HUES64 (cell line): ENCODE measurements around the gene ZNF17. TPM values are rescaled to one million over a fixed set of nuclear protein-coding genes. Genes with fewer than 3 reads are reported as not detected.
"Not testable (repeated sequence)": the region's sequence is repeated elsewhere in the genome, so short reads cannot be mapped to it uniquely, and the experiment has no call there.

Experiments
- H3K27ac ChIP-seq: 2 replicates; pipeline ENCODE4 v1.7.0; 2013; ENCODE audit warnings: low read depth, low read length, inconsistent platforms
- H3K27me3 ChIP-seq: 2 replicates; pipeline ENCODE4 v1.6.1; 2013; ENCODE audit warnings: mild to moderate bottlenecking, low read length; ENCODE audit not compliant: insufficient read depth
- H3K36me3 ChIP-seq: 2 replicates; pipeline ENCODE4 v1.6.1; 2013; ENCODE audit warnings: mild to moderate bottlenecking, low read length; ENCODE audit not compliant: insufficient read depth
- H3K4me1 ChIP-seq: 2 replicates; pipeline ENCODE4 v1.6.1; 2013; ENCODE audit warnings: mild to moderate bottlenecking, low read length, moderate library complexity; ENCODE audit not compliant: insufficient read depth
- H3K4me3 ChIP-seq: 2 replicates; pipeline ENCODE4 v1.5.1; 2013; ENCODE audit warnings: mild to moderate bottlenecking, low read length, moderate library complexity
- H3K9ac ChIP-seq: 2 replicates; pipeline ENCODE4 v1.6.1; 2013; ENCODE audit warnings: mild to moderate bottlenecking, low read depth, low read length
- H3K9me3 ChIP-seq: 2 replicates; pipeline ENCODE4 v1.6.1; 2013; ENCODE audit warnings: low read depth, low read length; ENCODE audit not compliant: insufficient read depth
- WGBS: fragments of 150-250, 120-280 bp; methylation state at CpG from one replicate; pipeline ENCODE4 v1.1.7; 2013; ENCODE audit warnings: missing lambda C conversion rate; 5-methylcytosine and 5-hydroxymethylcytosine counted together
- polyA plus RNA-seq, 2 experiments: library from polyadenylated mRNA; stranded (reverse); fragments of 50-300 nt; gene quantifications; one replicate each; pipeline ENCODE4 v1.2.3, GENCODE V29; 2013

The ZNF17 gene
- 4.6 TPM for polyA plus RNA-seq (2013, experiment 1 of 2)
- 4.7 TPM for polyA plus RNA-seq (2013, experiment 2 of 2)

DNA sequence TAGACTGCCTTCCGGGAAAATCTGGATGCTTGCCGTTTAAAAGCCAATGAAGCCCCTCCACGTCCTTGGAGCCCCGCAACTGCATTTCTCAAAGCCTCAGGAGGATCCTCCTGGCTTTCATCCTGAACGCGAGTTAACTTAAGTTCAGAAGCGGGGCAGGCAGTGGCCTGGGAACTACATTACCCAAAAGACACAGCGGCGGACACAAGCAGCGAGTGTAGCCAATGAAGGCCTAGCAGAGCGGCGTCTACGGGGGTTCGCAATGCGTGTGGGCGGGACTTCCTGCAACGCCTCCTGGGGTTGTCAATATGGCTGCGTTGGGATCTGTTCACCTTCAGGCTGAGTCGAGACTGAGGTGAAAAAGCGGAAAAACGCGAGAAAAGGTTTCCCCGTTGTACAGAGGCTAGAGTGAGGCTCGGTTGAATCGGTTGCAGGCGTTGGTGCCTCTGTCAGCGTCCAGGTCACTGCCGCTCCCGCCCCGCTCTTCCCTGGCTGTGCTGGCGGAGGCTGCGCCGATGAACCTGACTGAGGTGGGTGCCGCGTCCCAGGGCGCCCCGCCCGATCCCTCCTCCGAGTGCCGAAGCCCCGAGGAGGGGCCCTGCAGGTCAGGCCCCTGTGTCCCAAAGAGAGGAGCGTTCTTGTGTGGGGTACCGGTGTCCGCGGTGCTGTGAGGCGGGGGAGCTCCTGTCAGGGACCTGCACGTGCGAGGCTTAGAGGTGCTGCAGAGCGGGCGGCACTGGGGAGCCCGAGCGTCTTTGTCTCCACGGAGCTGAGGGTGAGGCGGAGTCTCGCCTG, at the start of gene ZNF17:
TSS of gene ZNF17 (plus strand) at position 285 of the 795 bp plus-strand sequence. CDS start 2,455 bp downstream, outside the sequence.
- no peak within 1 kb of the TSS for H3K27ac ChIP-seq
- peak within 1 kb of the TSS; percentile 69 for H3K9ac ChIP-seq
- no peaks in the 10 kb centered on the region for H3K4me1 ChIP-seq
- peak within 1 kb of the TSS; percentile 72 for H3K4me3 ChIP-seq
- no peaks in the 10 kb centered on the region for H3K27me3 ChIP-seq
- H3K36me3 ChIP-seq: peaks cover 5% of the 10 kb centered on the region; the same call in 1 of the 2 replicates
- no peaks in the 10 kb centered on the region for H3K9me3 ChIP-seq
- WGBS: under 1% methylated on average over 55 of the region's 55 CpGs

DNA sequence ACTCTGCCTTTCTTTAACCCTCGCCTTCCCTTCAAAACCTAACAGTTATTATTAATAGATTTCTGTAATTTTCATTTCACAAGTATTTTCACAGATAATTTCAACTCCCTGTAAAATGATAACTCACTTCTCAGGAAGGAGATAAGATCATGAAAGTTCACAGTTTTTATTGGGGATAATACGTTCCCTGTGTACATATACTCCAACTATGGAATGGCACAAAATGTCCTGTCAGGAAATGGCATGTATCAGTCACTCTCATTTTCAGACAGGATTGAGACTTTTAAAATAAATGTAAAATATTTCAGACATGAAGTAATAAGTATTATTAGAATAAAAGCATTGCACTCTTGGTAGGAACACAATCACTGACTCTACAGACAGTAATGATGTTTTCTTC, 48.5 kb upstream of the ZNF17 start:
- Histone ChIP-seq H3K27ac (peak overlapping the region; percentile 54; the same call in 1 of the 2 replicates), H3K9me3 (no peaks in the 10 kb centered on the region), H3K36me3 (peaks cover 22% of the 10 kb centered on the region), H3K9ac (peak overlapping the region; percentile 68), H3K27me3 (no peaks in the 10 kb centered on the region), H3K4me3 (peak overlapping the region; percentile 57), H3K4me1 (no peaks in the 10 kb centered on the region; the same call in 1 of the 2 replicates)
- WGBS: 92% methylated on average over 2 of the region's 2 CpGs

GRCh38 chr19:57362997-57363687, 47.8 kb upstream of the ZNF17 start, which contains the start of the genes TRAPPC2B and ZNF547:
Gene TRAPPC2B, plus strand, starts transcription at chr19:57363551. Its CDS starts 1,283 bp downstream, at chr19:57364834.
Gene ZNF547, plus strand, starts transcription at chr19:57363551. Its CDS starts 5,005 bp downstream, at chr19:57368556.
- Histone ChIP-seq H3K4me1 (no peaks in the 10 kb centered on the region; the same call in 1 of the 2 replicates), H3K27ac (peak within 1 kb of the TSS; percentile 54; the same call in 1 of the 2 replicates), H3K4me3 (peak within 1 kb of the TSS; percentile 57), H3K9ac (peak within 1 kb of the TSS; percentile 68), H3K27me3 (no peaks in the 10 kb centered on the region), H3K9me3 (no peaks in the 10 kb centered on the region), H3K36me3 (peaks cover 15% of the 10 kb centered on the region)
- WGBS: 3% methylated on average over 47 of the region's 47 CpGs

- no peaks in the 10 kb centered on the region; the same call in 1 of the 2 replicates for H3K4me1 ChIP-seq
- H3K27ac ChIP-seq: peak overlapping the region; percentile 19; the same call in 1 of the 2 replicates
- H3K36me3 ChIP-seq: peaks cover 9% of the 10 kb centered on the region
- no peaks in the 10 kb centered on the region for H3K9me3 ChIP-seq
- H3K27me3 ChIP-seq: no peaks in the 10 kb centered on the region
- 4% methylated on average over 16 of the region's 18 CpGs for WGBS
- H3K4me3 ChIP-seq: peak overlapping the region; percentile 57
- H3K9ac ChIP-seq: peak overlapping the region; percentile 55
These were observed 47.2 kb upstream of the ZNF17 start for GRCh38 chr19:57363688-57364181.

DNA sequence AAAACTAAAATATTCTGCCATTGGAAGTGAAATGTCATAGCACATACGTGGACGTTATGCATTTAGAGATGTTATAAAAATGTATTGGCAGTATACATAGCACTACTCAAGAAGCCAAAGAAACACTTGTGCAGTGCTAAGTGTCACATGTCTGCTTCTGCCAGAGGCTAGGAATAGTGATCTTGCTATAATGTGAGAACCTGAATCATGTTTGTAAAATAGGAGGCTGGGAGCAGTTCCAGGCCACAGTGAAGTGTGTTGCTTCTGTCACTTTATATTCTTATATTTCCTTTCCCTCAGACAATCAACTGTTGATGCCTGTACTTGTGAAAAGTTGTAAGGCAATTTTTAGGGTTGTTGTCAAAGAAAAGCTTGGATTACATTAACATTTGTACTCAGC, 44.2 kb upstream of the ZNF17 start:
- H3K36me3 ChIP-seq: no peaks in the 10 kb centered on the region
- H3K9ac ChIP-seq: no peak overlapping the region
- no peaks in the 10 kb centered on the region for H3K9me3 ChIP-seq
- WGBS: 100% methylated on average over 2 of the region's 2 CpGs
- no peak overlapping the region for H3K27ac ChIP-seq
- H3K4me1 ChIP-seq: no peaks in the 10 kb centered on the region; the same call in 1 of the 2 replicates
- no peak overlapping the region for H3K4me3 ChIP-seq
- no peaks in the 10 kb centered on the region for H3K27me3 ChIP-seq

- peaks cover 39% of the 10 kb centered on the region for H3K9me3 ChIP-seq
- no peak overlapping the region for H3K9ac ChIP-seq
- H3K27me3 ChIP-seq: no peaks in the 10 kb centered on the region
- whole genome bisulfite sequencing: 91% methylated on average over 6 of the region's 6 CpGs
- H3K4me1 ChIP-seq: no peaks in the 10 kb centered on the region
- peaks cover 26% of the 10 kb centered on the region for H3K36me3 ChIP-seq
- H3K27ac ChIP-seq: no peak overlapping the region
- no peak overlapping the region for H3K4me3 ChIP-seq
These were observed 36.8 kb upstream of the ZNF17 start for GRCh38 chr19:57374179-57374578.

DNA sequence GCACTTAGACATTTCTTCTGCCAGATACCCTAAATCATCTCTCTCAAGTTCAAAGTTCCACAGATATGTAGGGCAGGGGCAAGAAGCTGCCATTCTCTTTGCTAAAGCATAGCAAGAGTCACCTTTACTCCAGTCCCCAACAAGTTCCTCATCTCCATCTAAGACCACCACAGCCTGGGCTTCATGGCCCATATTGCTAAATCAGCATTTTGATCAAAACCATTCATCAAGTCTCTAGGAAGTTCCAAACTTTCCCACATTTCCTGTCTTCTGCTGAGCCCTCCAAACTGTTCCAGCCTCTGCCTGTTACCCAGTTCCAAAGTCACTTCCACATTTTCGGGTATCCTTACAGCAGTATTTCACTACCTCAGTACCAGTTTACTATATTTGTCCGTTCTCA, 36.3 kb upstream of the ZNF17 start:
- not testable (repeated sequence) for H3K9ac ChIP-seq, H3K4me3 ChIP-seq, H3K4me1 ChIP-seq, H3K27me3 ChIP-seq, H3K27ac ChIP-seq
- H3K36me3 ChIP-seq: peaks cover 26% of the 10 kb centered on the region
- 88% methylated on average over 2 of the region's 2 CpGs for WGBS
- H3K9me3 ChIP-seq: peaks cover 39% of the 10 kb centered on the region

- 95% methylated on average over 6 of the region's 6 CpGs for WGBS
- peaks cover 26% of the 10 kb centered on the region for H3K36me3 ChIP-seq
These were observed 34.8 kb upstream of the ZNF17 start for GRCh38 chr19:57376151-57376550.

GRCh38 chr19:57377498-57378146, 33.3 kb upstream of the ZNF17 start:
- no peaks in the 10 kb centered on the region for H3K4me1 ChIP-seq
- no peak overlapping the region for H3K4me3 ChIP-seq
- H3K9me3 ChIP-seq: peaks cover 39% of the 10 kb centered on the region
- no peaks in the 10 kb centered on the region for H3K27me3 ChIP-seq
- no peak overlapping the region for H3K27ac ChIP-seq
- H3K36me3 ChIP-seq: peaks cover 22% of the 10 kb centered on the region
- 100% methylated on average over 2 of the region's 3 CpGs for WGBS
- H3K9ac ChIP-seq: no peak overlapping the region

More at GRCh38 chr19:57376151-57376550, 34.8 kb upstream of the ZNF17 start:
- H3K4me3 ChIP-seq: no peak overlapping the region
- H3K9me3 ChIP-seq: peaks cover 39% of the 10 kb centered on the region
- no peak overlapping the region for H3K27ac ChIP-seq
- H3K4me1 ChIP-seq: no peaks in the 10 kb centered on the region
- no peaks in the 10 kb centered on the region for H3K27me3 ChIP-seq
- H3K9ac ChIP-seq: no peak overlapping the region

GRCh38 chr19:57380923-57381322, 30.0 kb upstream of the ZNF17 start:
- peaks cover 2% of the 10 kb centered on the region; the same call in 1 of the 2 replicates for H3K27me3 ChIP-seq
- H3K27ac ChIP-seq: no peak overlapping the region
- no peaks in the 10 kb centered on the region for H3K4me1 ChIP-seq
- H3K9ac ChIP-seq: no peak overlapping the region
- peaks cover 12% of the 10 kb centered on the region for H3K36me3 ChIP-seq
- H3K9me3 ChIP-seq: peaks cover 22% of the 10 kb centered on the region
- H3K4me3 ChIP-seq: no peak overlapping the region
